ENCODE data around the gene MT1HL1.

Gene MT1HL1

GRCh38 chr1:237004116-237004515, at the start of gene MT1HL1:
Gene MT1HL1 (minus strand): TSS chr1:237004441. CDS start chr1:237004372, 69 bp downstream.
- no peak for DNase-seq

- DNase-seq = no peak
Measured at GRCh38 chr1:237050915-237051314, 46.7 kb upstream of the MT1HL1 start.

GRCh38 chr1:237050185-237050584, 45.9 kb upstream of the MT1HL1 start:
- DNase-seq = no peak

- no peak for DNase-seq
Measured at GRCh38 chr1:237048803-237049202, 44.6 kb upstream of the MT1HL1 start.

- no peak for DNase-seq
Measured at GRCh38 chr1:237045278-237046016, 41.2 kb upstream of the MT1HL1 start.

GRCh38 chr1:237043846-237044636, 39.8 kb upstream of the MT1HL1 start:
- no peak for DNase-seq

- DNase-seq = no peak
Measured at GRCh38 chr1:237042892-237043576, 38.8 kb upstream of the MT1HL1 start.

- no peak for DNase-seq
Measured at GRCh38 chr1:237042526-237042891, 38.3 kb upstream of the MT1HL1 start.

- no peak for DNase-seq
Measured at GRCh38 chr1:237041795-237042525, 37.7 kb upstream of the MT1HL1 start, which contains the start of gene RYR2. Gene RYR2 (plus strand): TSS chr1:237042184. CDS start chr1:237042522, 338 bp downstream.

- DNase-seq = no peak
Measured at GRCh38 chr1:237041461-237041794, 37.2 kb upstream of the MT1HL1 start.

- DNase-seq = no peak
Measured at GRCh38 chr1:237040823-237041222, 36.6 kb upstream of the MT1HL1 start.

GRCh38 chr1:237038211-237038610, 34.0 kb upstream of the MT1HL1 start:
- no peak for DNase-seq

- DNase-seq = no peak
Measured at GRCh38 chr1:237035759-237036158, 31.5 kb upstream of the MT1HL1 start.

GRCh38 chr1:237033804-237034203, 29.6 kb upstream of the MT1HL1 start:
- no peak for DNase-seq

GRCh38 chr1:237033061-237033460, 28.8 kb upstream of the MT1HL1 start:
- DNase-seq = no peak

GRCh38 chr1:237032029-237032428, 27.8 kb upstream of the MT1HL1 start:
- no peak for DNase-seq

- DNase-seq = no peak
Measured at GRCh38 chr1:237031480-237031879, 27.2 kb upstream of the MT1HL1 start.

GRCh38 chr1:237029850-237030535, 25.8 kb upstream of the MT1HL1 start:
- DNase-seq = no peak

GRCh38 chr1:237029240-237029639, 25.0 kb upstream of the MT1HL1 start:
- no peak for DNase-seq

- DNase-seq = no peak
Measured at GRCh38 chr1:237025358-237026074, 21.3 kb upstream of the MT1HL1 start.

GRCh38 chr1:237018896-237019295, 14.7 kb upstream of the MT1HL1 start:
- no peak for DNase-seq

GRCh38 chr1:237016626-237017025, 12.4 kb upstream of the MT1HL1 start:
- DNase-seq = no peak

All from NCI-H2107 (cell line).